Fibroblast of mammary gland (primary cell): ENCODE data around the gene ASTN2.
"Not testable (repeated sequence)": the region's sequence is repeated elsewhere in the genome, so short reads cannot be mapped to it uniquely, and the experiment has no call there.

Source experiments
- DNase-seq: peaks from one replicate; pipeline ENCODE4 v3.0.0-alpha.2; 2010; ENCODE audit warnings: low read depth
- H3K4me3 ChIP-seq: 2 replicates; pipeline ENCODE4 v1.5.1; 2011; ENCODE audit warnings: low read depth, mild to moderate bottlenecking, low read length, moderate library complexity; ENCODE audit not compliant: control insufficient read depth
- TF ChIP-seq, protein P1 (sequence below): conservative IDR thresholded peaks from 2 replicates; pipeline ENCODE4 v1.5.1; 2011; ENCODE audit warnings: low read depth, low read length, inconsistent platforms; ENCODE audit not compliant: control insufficient read depth, insufficient read depth

Gene ASTN2

GRCh38 chr9:117074342-117074662 lies 340.6 kb downstream of the ASTN2 start:
- TF ChIP-seq, protein P1, sequence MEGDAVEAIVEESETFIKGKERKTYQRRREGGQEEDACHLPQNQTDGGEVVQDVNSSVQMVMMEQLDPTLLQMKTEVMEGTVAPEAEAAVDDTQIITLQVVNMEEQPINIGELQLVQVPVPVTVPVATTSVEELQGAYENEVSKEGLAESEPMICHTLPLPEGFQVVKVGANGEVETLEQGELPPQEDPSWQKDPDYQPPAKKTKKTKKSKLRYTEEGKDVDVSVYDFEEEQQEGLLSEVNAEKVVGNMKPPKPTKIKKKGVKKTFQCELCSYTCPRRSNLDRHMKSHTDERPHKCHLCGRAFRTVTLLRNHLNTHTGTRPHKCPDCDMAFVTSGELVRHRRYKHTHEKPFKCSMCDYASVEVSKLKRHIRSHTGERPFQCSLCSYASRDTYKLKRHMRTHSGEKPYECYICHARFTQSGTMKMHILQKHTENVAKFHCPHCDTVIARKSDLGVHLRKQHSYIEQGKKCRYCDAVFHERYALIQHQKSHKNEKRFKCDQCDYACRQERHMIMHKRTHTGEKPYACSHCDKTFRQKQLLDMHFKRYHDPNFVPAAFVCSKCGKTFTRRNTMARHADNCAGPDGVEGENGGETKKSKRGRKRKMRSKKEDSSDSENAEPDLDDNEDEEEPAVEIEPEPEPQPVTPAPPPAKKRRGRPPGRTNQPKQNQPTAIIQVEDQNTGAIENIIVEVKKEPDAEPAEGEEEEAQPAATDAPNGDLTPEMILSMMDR: no peak
- DNase-seq: no peak
- no peak overlapping the region for H3K4me3 ChIP-seq

- no peak for DNase-seq
These were observed 341.1 kb downstream of the ASTN2 start for GRCh38 chr9:117073539-117074341.

GRCh38 chr9:117073071-117073470 lies 341.8 kb downstream of the ASTN2 start:
- no peak for DNase-seq
- TF ChIP-seq, protein P1: no peak
- no peak overlapping the region for H3K4me3 ChIP-seq

More at GRCh38 chr9:117073539-117074341, 341.1 kb downstream of the ASTN2 start:
- TF ChIP-seq, protein P1: peak; percentile 25
- no peak overlapping the region for H3K4me3 ChIP-seq

DNA sequence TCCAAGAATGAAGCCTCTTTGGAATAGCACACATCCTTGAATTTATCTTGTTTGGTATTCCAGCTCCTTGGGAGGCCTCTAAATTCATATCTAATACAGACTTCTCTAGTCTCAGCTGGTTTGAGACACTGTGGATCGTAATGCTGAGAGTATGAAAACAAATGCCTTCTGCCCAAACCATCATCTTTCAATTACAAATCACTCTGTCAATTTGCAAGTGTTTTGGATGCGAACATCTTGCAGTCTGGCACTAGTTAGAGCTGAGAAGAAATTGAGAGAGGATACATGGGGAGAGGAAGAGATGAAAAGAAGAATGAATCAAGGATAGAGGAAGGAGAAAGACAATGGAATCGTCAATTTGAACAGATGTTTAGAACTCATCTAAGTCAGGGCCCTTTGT lies 342.6 kb downstream of the ASTN2 start:
- TF ChIP-seq, protein P1: no peak
- H3K4me3 ChIP-seq: no peak overlapping the region
- DNase-seq: no peak

- DNase-seq, H3K4me3 ChIP-seq: not testable (repeated sequence)
These were observed 343.1 kb downstream of the ASTN2 start for GRCh38 chr9:117071673-117072207.

GRCh38 chr9:117063721-117064471 lies 351.0 kb downstream of the ASTN2 start:
- TF ChIP-seq, protein P1: no peak
- no peak for DNase-seq
- H3K4me3 ChIP-seq: no peak overlapping the region

- H3K4me3 ChIP-seq: no peak overlapping the region
- DNase-seq: no peak
- TF ChIP-seq, protein P1: no peak
These were observed 353.9 kb downstream of the ASTN2 start for GRCh38 chr9:117060963-117061362.
